CD14-positive monocyte (primary cell): ENCODE data around the gene OPN1SW. TPM values are rescaled to one million over a fixed set of nuclear protein-coding genes. Genes with fewer than 3 reads are reported as not detected.

ENCODE experiments used
- DNase-seq, 3 donors: peaks; one replicate each; pipeline ENCODE4 v3.0.0-alpha.2; 2011 to 2022
- H2AFZ ChIP-seq: 2 replicates; pipeline ENCODE4 v1.6.0; 2012; ENCODE audit warnings: mild to moderate bottlenecking, low read depth, low read length, inconsistent platforms; ENCODE audit not compliant: insufficient read depth, poor library complexity, severe bottlenecking
- H3K27ac ChIP-seq, 2 donors: 1 replicate in 1 of 2; 2 replicates in 1 of 2; pipeline ENCODE4 v1.5.1; 2012 to 2013; ENCODE audit warnings: low read length in 2 of 2, control low read depth in 1 of 2, inconsistent platforms in 1 of 2, low read depth in 1 of 2, mild to moderate bottlenecking in 1 of 2
- H3K27me3 ChIP-seq, 2 donors: one replicate each; pipeline versions ENCODE4 v1.6.0 to v1.6.1; 2011 to 2013; ENCODE audit warnings: low read length in 2 of 2; ENCODE audit not compliant: control insufficient read depth in 2 of 2, insufficient read depth in 2 of 2
- H3K36me3 ChIP-seq, 2 donors: replicated peaks in 1 of 2; 1 replicate in 1 of 2; 2 replicates in 1 of 2; pipeline versions ENCODE4 v1.5.1 to v1.6.1; 2012 to 2013; ENCODE audit warnings: low read length in 2 of 2, control low read depth in 1 of 2, inconsistent platforms in 1 of 2, mild to moderate bottlenecking in 1 of 2; ENCODE audit not compliant: insufficient read depth in 2 of 2, control insufficient read depth in 1 of 2
- H3K4me1 ChIP-seq, 2 donors: 1 replicate in 1 of 2; 2 replicates in 1 of 2; pipeline versions ENCODE4 v1.5.1 to v1.6.1; 2012 to 2013; ENCODE audit warnings: low read length in 2 of 2, control low read depth in 1 of 2, inconsistent platforms in 1 of 2, mild to moderate bottlenecking in 1 of 2, moderate library complexity in 1 of 2; ENCODE audit not compliant: insufficient read depth in 2 of 2, control insufficient read depth in 1 of 2
- H3K4me2 ChIP-seq: replicated peaks from 2 replicates; pipeline ENCODE3; 2012; ENCODE audit warnings: low read length, moderate library complexity, mild to moderate bottlenecking; ENCODE audit not compliant: poor library complexity, severe bottlenecking; ENCODE audit errors: extremely low read depth
- H3K4me3 ChIP-seq, 3 experiments: fragments of 200-600 bp in 1 of 3; sonication (generic) in 1 of 3; replicated peaks in 1 of 3; 1 replicate in 2 of 3; 2 replicates in 1 of 3; pipeline ENCODE4 v1.5.1; 2011 to 2013; ENCODE audit warnings: low read length in 3 of 3, mild to moderate bottlenecking in 3 of 3, control low read depth in 2 of 3, low read depth in 2 of 3, inconsistent platforms in 1 of 3, moderate library complexity in 1 of 3
- H3K79me2 ChIP-seq: 2 replicates; pipeline ENCODE4 v1.6.0; 2012; ENCODE audit warnings: mild to moderate bottlenecking, control low read depth, inconsistent platforms, low read length, moderate library complexity; ENCODE audit not compliant: insufficient read depth
- H3K9ac ChIP-seq: 2 replicates; pipeline ENCODE4 v1.6.0; 2017; ENCODE audit warnings: low read length, mild to moderate bottlenecking; ENCODE audit not compliant: insufficient read depth, poor library complexity, severe bottlenecking
- H3K9me3 ChIP-seq, 2 donors: replicated peaks in 1 of 2; 1 replicate in 1 of 2; 2 replicates in 1 of 2; pipeline versions ENCODE4 v1.5.1 to v1.6.1; 2012 to 2013; ENCODE audit warnings: low read length in 2 of 2, control low read depth in 1 of 2; ENCODE audit not compliant: control insufficient read depth in 1 of 2, insufficient read depth in 1 of 2
- H4K20me1 ChIP-seq: 2 replicates; pipeline ENCODE4 v1.6.0; 2012; ENCODE audit warnings: mild to moderate bottlenecking, low read length, control low read depth, moderate library complexity; ENCODE audit not compliant: insufficient read depth
- H3K27ac Mint-ChIP-seq, 7 donors: one replicate each; pipeline ENCODE4 v1.8.0; 2020; ENCODE audit warnings: mild to moderate bottlenecking in 7 of 7, mixed read lengths in 7 of 7, moderate library complexity in 6 of 7, inconsistent platforms in 2 of 7
- H3K27me3 Mint-ChIP-seq, 3 donors: one replicate each; pipeline ENCODE4 v1.8.0; 2021 to 2022; ENCODE audit warnings: low read depth in 3 of 3, mild to moderate bottlenecking in 3 of 3, mixed read lengths in 3 of 3, moderate library complexity in 3 of 3, inconsistent platforms in 1 of 3
- H3K36me3 Mint-ChIP-seq, 2 donors: one replicate each; pipeline ENCODE4 v1.8.0; 2020; ENCODE audit warnings: mixed read lengths in 2 of 2, inconsistent platforms in 1 of 2, mild to moderate bottlenecking in 1 of 2
- H3K4me1 Mint-ChIP-seq: one replicate; pipeline ENCODE4 v1.8.0; 2020; ENCODE audit warnings: mild to moderate bottlenecking, mixed read lengths
- H3K4me3 Mint-ChIP-seq, 2 donors: one replicate each; pipeline ENCODE4 v1.8.0; 2020; ENCODE audit warnings: mild to moderate bottlenecking in 2 of 2, mixed read lengths in 2 of 2, moderate library complexity in 1 of 2
- H3K9me3 Mint-ChIP-seq, 7 donors: one replicate each; pipeline ENCODE4 v1.8.0; 2020 to 2022; ENCODE audit warnings: mixed read lengths in 7 of 7, mild to moderate bottlenecking in 6 of 7, moderate library complexity in 6 of 7, inconsistent platforms in 2 of 7
- CTCF ChIP-seq: fragments of 200-600 bp; IDR thresholded peaks from one replicate; pipeline ENCODE4 v1.8.0; 2022; ENCODE audit warnings: antibody characterized with exemption, mild to moderate bottlenecking
- WGBS: methylation state at CpG from one replicate; pipeline ENCODE4 v1.1.5; 2013; ENCODE audit warnings: missing lambda C conversion rate; ENCODE audit not compliant: insufficient coverage; 5-methylcytosine and 5-hydroxymethylcytosine counted together
- intact Hi-C, 2 donors: fragments of 100-400 bp; cut with micrococcal nuclease; formaldehyde crosslinking; loops; one replicate each; pipeline versions ENCODE4 v1.15.0 to v1.15.1; 2023
- polyA plus RNA-seq, 3 donors: library from polyadenylated mRNA; depleted of rRNA in 1 of 3; unstranded in 2 of 3; stranded (reverse) in 1 of 3; fragments of 300-500 nt in 2 of 3; fragments of >200 nt in 1 of 3; fragmentation: Illumina TruSeq in 2 of 3; gene quantifications; 1 replicate in 2 of 3; 2 replicates in 1 of 3; pipeline ENCODE4 v1.2.3, GENCODE V29; 2012 to 2021
- small RNA-seq: library from RNA; depleted of rRNA; stranded (forward); fragments of <200 nt; gene quantifications from one replicate; pipeline ENCODE3, GENCODE V24; 2012; ENCODE audit warnings: low read depth; ENCODE audit not compliant: insufficient read length

OPN1SW gene
- polyA plus RNA-seq, 3 donors, result not detected

- DNase-seq, result no peak
- no peak for TF ChIP-seq CTCF
- no peak overlapping the region for H3K9ac ChIP-seq
- no CpG with 5 or more reads among the region's 2 CpGs for WGBS
- H3K27ac Mint-ChIP-seq, result no peak overlapping the region
- peaks cover 5 to 22% (median 11%) of the 10 kb centered on the region in 3 donors for H3K27me3 Mint-ChIP-seq
- intact Hi-C loops, result no loop called here
- H4K20me1 ChIP-seq, result no peaks in the 10 kb centered on the region
- no peaks in the 10 kb centered on the region for H3K36me3 ChIP-seq
- H3K27me3 ChIP-seq, result no peaks in the 10 kb centered on the region
- H3K9me3 ChIP-seq, result no peaks in the 10 kb centered on the region
- H3K4me1 ChIP-seq, result no peaks in the 10 kb centered on the region
- peaks cover 0 to 3% (median 2%) of the 10 kb centered on the region in 7 donors for H3K9me3 Mint-ChIP-seq
- no peak overlapping the region for H3K27ac ChIP-seq
- no peak overlapping the region for H3K4me2 ChIP-seq
- no peak overlapping the region for H3K4me3 Mint-ChIP-seq
- no peak overlapping the region for H2AFZ ChIP-seq
- H3K4me1 Mint-ChIP-seq, result peaks cover 2% of the 10 kb centered on the region
- H3K79me2 ChIP-seq, result no peaks in the 10 kb centered on the region
- H3K4me3 ChIP-seq, result no peak overlapping the region
- no peaks in the 10 kb centered on the region for H3K36me3 Mint-ChIP-seq
Observed at GRCh38 chr7:128725531-128725930, 50.1 kb downstream of the OPN1SW start.

- Histone ChIP-seq H3K27ac (no peak overlapping the region), H2AFZ (no peak overlapping the region), H3K4me2 (no peak overlapping the region), H3K79me2 (no peaks in the 10 kb centered on the region), H4K20me1 (no peaks in the 10 kb centered on the region), H3K4me3 (no peak overlapping the region), H3K4me1 (no peaks in the 10 kb centered on the region), H3K9me3 (no peaks in the 10 kb centered on the region), H3K9ac (no peak overlapping the region), H3K36me3 (no peaks in the 10 kb centered on the region), H3K27me3 (no peaks in the 10 kb centered on the region)
- DNase-seq, result no peak
- H3K4me1 Mint-ChIP-seq, result peaks cover 2% of the 10 kb centered on the region
- H3K4me3 Mint-ChIP-seq, result no peak overlapping the region
- H3K27ac Mint-ChIP-seq, result no peak overlapping the region
- H3K36me3 Mint-ChIP-seq, result no peaks in the 10 kb centered on the region
- peaks cover 9 to 22% (median 14%) of the 10 kb centered on the region in 3 donors for H3K27me3 Mint-ChIP-seq
- TF ChIP-seq CTCF, result no peak
- WGBS, result 100% methylated on average over 4 of the region's 5 CpGs
- peaks cover 0 to 3% (median 2%) of the 10 kb centered on the region in 7 donors for H3K9me3 Mint-ChIP-seq
- intact Hi-C loops, result no loop called here
Observed at GRCh38 chr7:128724743-128725142, 50.9 kb downstream of the OPN1SW start.

Small RNAs within 50 kb of the gene (small RNA-seq; reads per million reads assigned to genes)
- gene RN7SL81P, result not detected

Other genes starting within 250 kb of the OPN1SW start
- 1 to 10 TPM in 1 of 3 donors, under 1 TPM in 1, not detected in 1; 0.02 to 1.8 TPM for gene GARIN1A, start 103.5 kb downstream of the OPN1SW start, polyA plus RNA-seq
- gene CALU, start 36.4 kb downstream of the OPN1SW start, polyA plus RNA-seq, result 10 to 100 TPM; 13.8 to 44.0 (median 33.2) TPM
- 1 to 10 TPM in 1 of 3 donors, under 1 TPM in 1, not detected in 1; 0.26 to 2.6 TPM for gene CCDC136, start 16.2 kb upstream of the OPN1SW start, polyA plus RNA-seq
- gene FLNC, start 54.6 kb upstream of the OPN1SW start, polyA plus RNA-seq, result under 1 TPM in 1 of 3 donors, not detected in 2; 0.01 TPM
- 100 to 1,000 TPM; 327 to 593 (median 511) TPM for gene ATP6V1F, start 87.1 kb upstream of the OPN1SW start, polyA plus RNA-seq
- gene KCP, start 134.9 kb upstream of the OPN1SW start, polyA plus RNA-seq, result under 1 TPM in 2 of 3 donors, not detected in 1; 0.11 to 0.16 TPM
- 100 to 1,000 TPM; 130 to 170 (median 155) TPM for gene IRF5, start 162.1 kb upstream of the OPN1SW start, polyA plus RNA-seq